Heart left ventricle (tissue), 13 donors: ENCODE results near the gene PIK3C2G.

Experiments used
- CTCF ChIP-seq, 12 donors: fragments of 200-600 bp; sonication (generic) in 4 of 12; IDR thresholded peaks; one replicate each; pipeline versions ENCODE4 v1.5.0 to v1.8.0; 2018 to 2022; ENCODE audit warnings: antibody characterized with exemption in 12 of 12, mild to moderate bottlenecking in 5 of 12
- POLR2A ChIP-seq, 2 donors: fragments of 450-650 bp; IDR thresholded peaks; one replicate each; pipeline ENCODE4 v1.6.1; 2017; ENCODE audit warnings: antibody characterized with exemption in 2 of 2, mild to moderate bottlenecking in 2 of 2, moderate library complexity in 2 of 2
- donor health status: ischemic (EF 13 %, LVEDD 7.1; RV severe dilation, severe dysfunction).
- donor health status: DM: no; HTN: yes; CAD: no.
- donor health status: DM: no; HTN: no; CAD: no.
- donor health status: ischemic (EF 25% LVEDD 6.9; RV normal size, moderate dysfunction).
- donor health status: ischemic (EF 25% LVEDD 5.7; RV mildly dilated, moderate dysfunction).
- donor health status: ischemic (EF 35%, LVEDD 5.7; RV mildly dilated, moderate dysfunction).
- donor health status: nonischemic (EF 11% LVEDD 7.7; RV severe dilation, severe dysfunction).
- donor health status: DM: yes; HTN: yes; CAD: no.
- donor health status: PGD.
- donor health status: ischemic (EF 29% LVEDD 5.4; RV normal size, mild dysfunction).
- donor health status: nonischemic (EF 23%, LVEDD 6.1; RV moderate dilation, normal function).

GRCh38 chr12:18620986-18621385 is 359.7 kb downstream of the PIK3C2G start:
- no peak for TF ChIP-seq CTCF (IDR thresholded peaks at IDR 0.05)
- TF ChIP-seq POLR2A (IDR thresholded peaks at IDR 0.05), result no peak
